ENCODE data around the gene APLN.

Gene APLN

DNA sequence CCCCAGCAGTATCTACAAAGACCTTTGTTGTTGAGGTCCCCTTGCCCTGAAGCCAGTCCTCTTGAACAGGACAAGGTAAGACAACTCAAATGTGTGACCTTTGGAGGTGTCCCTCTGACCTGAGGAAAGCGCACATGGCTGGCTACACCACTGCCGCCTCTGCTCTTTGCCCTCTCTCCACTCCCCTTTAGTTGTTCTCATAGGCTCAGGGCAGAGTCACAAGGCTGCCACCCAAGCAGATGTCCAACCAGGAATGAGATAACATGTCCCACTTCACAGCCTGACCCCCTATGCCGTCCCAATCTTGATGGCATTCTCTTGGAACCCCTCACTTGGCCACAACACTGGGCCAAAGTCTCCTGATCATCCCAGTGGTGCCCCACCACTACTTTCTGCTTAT is 46.3 kb downstream of the APLN start:
- no peak for DNase-seq
- intact Hi-C loops (cut with DNase I) = loop anchor here (10.0 kb wide), 4 partner anchors 236 to 1306 kb away; partner anchors contain the start of gene ZDHHC9

DNA sequence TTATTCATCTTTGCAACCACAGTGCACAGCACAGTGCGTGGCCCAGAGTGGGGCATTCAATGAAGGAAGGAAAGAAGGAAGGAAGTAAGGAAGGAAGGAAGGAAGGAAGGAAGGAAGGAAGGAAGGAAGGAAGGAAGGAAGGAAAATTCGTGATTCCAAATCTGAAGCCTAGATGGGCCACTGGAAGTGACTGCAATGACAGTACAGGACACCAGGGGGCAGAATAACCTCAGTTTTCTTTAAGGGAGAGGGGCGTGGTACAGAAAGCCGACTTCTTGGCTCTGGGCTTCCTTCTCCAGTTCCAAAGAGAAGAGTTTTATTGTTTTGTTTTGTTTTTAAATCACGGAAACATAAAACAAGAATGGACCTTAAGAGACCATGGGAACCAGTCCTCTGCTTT is 47.8 kb downstream of the APLN start:
- peak in 4 of 10 donors; percentile 35 to 74 (median 52) for DNase-seq
- intact Hi-C loops (cut with DNase I) = loop anchor here (2.0 to 10.0 kb wide), 5 partner anchors 238 to 1308 kb away; partner anchors contain the start of gene ZDHHC9

DNA sequence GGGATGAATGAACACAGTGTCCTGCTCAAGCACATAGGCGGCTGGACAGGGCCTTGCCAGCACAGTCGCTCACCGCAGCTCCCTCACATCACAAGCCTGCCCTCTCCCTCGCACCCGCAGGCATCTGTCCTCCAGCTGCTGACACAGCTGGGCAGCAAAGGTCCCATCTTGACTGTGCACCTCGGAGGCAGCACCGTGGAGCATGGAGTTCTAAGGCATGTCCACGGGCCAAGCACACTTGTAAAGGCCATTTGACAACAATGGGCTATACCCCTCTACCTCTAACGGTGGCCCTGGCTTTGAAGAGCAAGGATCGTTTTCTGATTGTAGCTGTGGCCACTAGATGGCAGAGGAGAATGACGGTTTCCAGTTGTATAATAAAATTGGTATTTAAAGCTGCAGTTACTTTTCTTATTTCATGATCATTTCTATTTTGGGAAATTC is 53.8 kb downstream of the APLN start:
- peak in 9 of 10 donors; percentile 8 to 93 (median 51) for DNase-seq
- intact Hi-C loops (cut with DNase I) = loop anchor here (10.0 kb wide), 4 partner anchors 244 to 1314 kb away; partner anchors contain the start of gene ZDHHC9

DNA sequence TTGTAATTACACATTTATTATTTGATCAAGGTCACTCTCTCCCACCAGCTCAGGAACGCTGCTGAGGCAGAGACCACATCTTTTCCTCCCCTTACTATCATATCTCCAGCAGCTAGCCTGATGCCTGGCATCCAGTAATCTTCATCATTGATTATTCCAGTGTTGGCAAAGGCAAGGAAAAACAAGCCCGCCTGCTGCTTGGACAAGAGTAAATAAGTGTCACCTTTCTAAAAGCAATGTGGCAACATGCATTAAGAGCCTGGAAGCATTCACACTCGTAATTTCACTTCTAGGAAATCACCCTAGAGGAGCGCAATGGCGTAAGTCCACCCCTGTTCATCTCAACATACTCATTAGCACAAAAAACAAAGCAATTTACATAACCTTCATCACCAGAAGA is 54.8 kb downstream of the APLN start:
- intact Hi-C loops (cut with DNase I) = loop anchor here (10.0 kb wide), 4 partner anchors 245 to 1315 kb away; partner anchors contain the start of gene ZDHHC9
- no peak for DNase-seq

DNA sequence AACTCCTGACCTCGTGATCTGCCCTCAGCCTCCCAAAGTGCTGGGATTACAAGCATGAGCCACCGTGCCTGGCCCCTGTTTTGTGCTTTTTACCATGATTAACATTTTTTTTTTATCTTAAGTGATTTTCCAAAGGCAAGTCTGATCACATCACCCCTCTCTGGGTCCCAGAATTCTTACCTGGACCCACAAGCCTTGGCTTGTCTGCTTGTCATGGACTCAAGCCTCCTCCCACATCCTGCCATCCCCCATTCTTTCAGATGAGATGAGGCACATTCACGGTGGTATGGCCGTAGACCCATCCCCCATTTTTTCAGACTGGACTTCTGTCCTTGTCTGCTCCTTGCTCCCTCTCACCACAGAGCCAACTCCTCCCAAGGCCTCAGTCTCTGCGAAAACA is 55.3 kb downstream of the APLN start:
- no peak for DNase-seq
- intact Hi-C loops (cut with DNase I) = no loop called here

DNA sequence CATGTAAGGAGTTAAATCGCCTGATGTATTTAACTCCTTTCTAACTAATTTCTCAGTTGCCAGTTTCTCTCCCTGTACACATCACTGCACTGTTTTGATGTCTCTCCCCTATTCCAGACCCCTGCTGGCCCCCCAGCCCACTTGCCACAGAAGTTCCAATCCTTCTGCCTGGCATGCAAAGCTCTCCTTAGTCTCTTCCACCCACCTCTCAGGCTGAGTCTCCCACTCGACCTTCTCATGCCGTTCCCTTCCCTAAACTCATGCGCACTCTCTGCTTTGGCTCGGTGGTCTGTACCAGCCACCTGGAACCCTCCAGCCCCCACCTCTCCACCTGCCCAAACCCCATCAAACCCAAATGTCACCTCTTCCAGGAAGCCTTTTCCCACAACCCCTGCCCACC is 56.9 kb downstream of the APLN start:
- intact Hi-C loops (cut with DNase I) = no loop called here
- no peak for DNase-seq

DNA sequence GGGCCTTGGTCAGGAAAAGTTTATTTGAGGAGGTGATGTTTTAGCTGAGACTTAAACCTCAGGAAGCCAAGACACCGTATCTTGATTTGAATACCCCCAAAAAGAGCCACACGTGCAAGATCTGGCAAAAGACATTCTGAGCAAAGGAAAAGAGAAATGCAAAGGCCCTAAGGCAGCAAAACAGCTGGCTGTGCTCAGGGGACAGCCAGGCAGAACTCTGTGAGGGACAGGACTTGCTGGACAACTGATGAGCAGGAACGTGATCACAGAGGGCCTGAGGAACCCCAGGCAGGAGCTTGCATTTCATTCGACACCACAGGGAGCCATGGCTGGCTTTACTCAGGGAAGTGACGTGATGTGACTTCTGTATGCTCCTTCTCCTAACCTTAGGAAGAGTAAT is 58.7 kb downstream of the APLN start:
- intact Hi-C loops (cut with DNase I) = no loop called here
- DNase-seq = no peak
